Measurements from ENCODE around the gene RPGR. TPM values are rescaled to one million over a fixed set of nuclear protein-coding genes. Genes with fewer than 3 reads are reported as not detected.

RPGR gene
- total RNA-seq, 2 donors from 2014 or later: 27.8 to 34.7 TPM

GRCh38 chrX:38271154-38271716 lies 56.1 kb downstream of the RPGR start:
- H3K27me3 Mint-ChIP-seq: no peaks in the 10 kb centered on the region
- no peaks in the 10 kb centered on the region for H3K9me3 ChIP-seq (ENCODE audit: control insufficient read depth, low read length, poor library complexity, severe bottlenecking)
- H3K4me3 Mint-ChIP-seq: no peak overlapping the region
- ATAC-seq: no peak
- H3K4me1 Mint-ChIP-seq: peaks cover 3% of the 10 kb centered on the region
- H3K27ac Mint-ChIP-seq: no peak overlapping the region
- DNase-seq: no peak
- no peaks in the 10 kb centered on the region for H3K36me3 Mint-ChIP-seq (ENCODE audit: low read depth)

- H3K9me3 ChIP-seq (ENCODE audit: control insufficient read depth, low read length, poor library complexity, severe bottlenecking): no peaks in the 10 kb centered on the region
- Mint-ChIP-seq H3K36me3 (ENCODE audit: low read depth) (no peaks in the 10 kb centered on the region), H3K27me3 (no peaks in the 10 kb centered on the region), H3K4me1 (peaks cover 3% of the 10 kb centered on the region), H3K27ac (no peak overlapping the region), H3K4me3 (no peak overlapping the region)
- DNase-seq (no peak), ATAC-seq (no peak)
Observed at GRCh38 chrX:38268011-38268410, 59.3 kb downstream of the RPGR start.

GRCh38 chrX:38262715-38263620 lies 64.3 kb downstream of the RPGR start:
- no peak overlapping the region for H3K27ac Mint-ChIP-seq

GRCh38 chrX:38260231-38260630 lies 67.1 kb downstream of the RPGR start:
- H3K27me3 Mint-ChIP-seq: no peaks in the 10 kb centered on the region
- H3K9me3 ChIP-seq (ENCODE audit: control insufficient read depth, low read length, poor library complexity, severe bottlenecking): no peaks in the 10 kb centered on the region
- no peak overlapping the region for H3K27ac Mint-ChIP-seq
- ATAC-seq (no peak), DNase-seq (no peak)
- H3K4me3 Mint-ChIP-seq: no peak overlapping the region
- no peaks in the 10 kb centered on the region for H3K4me1 Mint-ChIP-seq
- H3K36me3 Mint-ChIP-seq (ENCODE audit: low read depth): no peaks in the 10 kb centered on the region

More at GRCh38 chrX:38262715-38263620, 64.3 kb downstream of the RPGR start:
- Mint-ChIP-seq H3K4me3 (no peak overlapping the region), H3K27me3 (no peaks in the 10 kb centered on the region), H3K4me1 (no peaks in the 10 kb centered on the region), H3K36me3 (ENCODE audit: low read depth) (no peaks in the 10 kb centered on the region)
- H3K9me3 ChIP-seq (ENCODE audit: control insufficient read depth, low read length, poor library complexity, severe bottlenecking): no peaks in the 10 kb centered on the region
- DNase-seq: no peak
- no peak for ATAC-seq

GRCh38 chrX:38256019-38256418 lies 71.3 kb downstream of the RPGR start:
- H3K36me3 Mint-ChIP-seq (ENCODE audit: low read depth): no peaks in the 10 kb centered on the region
- no peaks in the 10 kb centered on the region for H3K4me1 Mint-ChIP-seq
- no peaks in the 10 kb centered on the region for H3K9me3 ChIP-seq (ENCODE audit: control insufficient read depth, low read length, poor library complexity, severe bottlenecking)
- DNase-seq (no peak), ATAC-seq (no peak)
- H3K4me3 Mint-ChIP-seq: no peak overlapping the region
- H3K27ac Mint-ChIP-seq: no peak overlapping the region
- no peaks in the 10 kb centered on the region for H3K27me3 Mint-ChIP-seq

GRCh38 chrX:38249965-38250364 lies 77.3 kb downstream of the RPGR start:
- Mint-ChIP-seq H3K4me1 (peaks cover 2% of the 10 kb centered on the region), H3K27ac (no peak overlapping the region), H3K27me3 (no peaks in the 10 kb centered on the region), H3K4me3 (no peak overlapping the region), H3K36me3 (ENCODE audit: low read depth) (no peaks in the 10 kb centered on the region)
- DNase-seq (no peak), ATAC-seq (no peak)
- no peaks in the 10 kb centered on the region for H3K9me3 ChIP-seq (ENCODE audit: control insufficient read depth, low read length, poor library complexity, severe bottlenecking)

GRCh38 chrX:38247051-38247450 lies 80.3 kb downstream of the RPGR start:
- Mint-ChIP-seq H3K4me1 (peaks cover 2% of the 10 kb centered on the region), H3K36me3 (ENCODE audit: low read depth) (no peaks in the 10 kb centered on the region), H3K27me3 (no peaks in the 10 kb centered on the region), H3K4me3 (no peak overlapping the region), H3K27ac (no peak overlapping the region)
- ATAC-seq (no peak), DNase-seq (no peak)
- H3K9me3 ChIP-seq (ENCODE audit: control insufficient read depth, low read length, poor library complexity, severe bottlenecking): no peaks in the 10 kb centered on the region

GRCh38 chrX:38240541-38240940 lies 86.8 kb downstream of the RPGR start:
- Mint-ChIP-seq H3K36me3 (ENCODE audit: low read depth) (no peaks in the 10 kb centered on the region), H3K27me3 (peaks cover 6% of the 10 kb centered on the region), H3K4me3 (no peak overlapping the region), H3K27ac (no peak overlapping the region), H3K4me1 (no peaks in the 10 kb centered on the region)
- no peaks in the 10 kb centered on the region for H3K9me3 ChIP-seq (ENCODE audit: control insufficient read depth, low read length, poor library complexity, severe bottlenecking)
- ATAC-seq (no peak), DNase-seq (no peak)

GRCh38 chrX:38236901-38237615 lies 90.3 kb downstream of the RPGR start:
- H3K36me3 Mint-ChIP-seq (ENCODE audit: low read depth): no peaks in the 10 kb centered on the region
- H3K4me1 Mint-ChIP-seq: peaks cover 4% of the 10 kb centered on the region
- H3K4me3 Mint-ChIP-seq: no peak overlapping the region
- peaks cover 11% of the 10 kb centered on the region for H3K27me3 Mint-ChIP-seq
- no peak overlapping the region for H3K27ac Mint-ChIP-seq
- ATAC-seq: no peak
- H3K9me3 ChIP-seq (ENCODE audit: control insufficient read depth, low read length, poor library complexity, severe bottlenecking): no peaks in the 10 kb centered on the region
- DNase-seq: no peak

- H3K9me3 ChIP-seq (ENCODE audit: control insufficient read depth, low read length, poor library complexity, severe bottlenecking): no peaks in the 10 kb centered on the region
- Mint-ChIP-seq H3K36me3 (ENCODE audit: low read depth) (no peaks in the 10 kb centered on the region), H3K4me1 (peaks cover 4% of the 10 kb centered on the region), H3K27me3 (peaks cover 9% of the 10 kb centered on the region), H3K27ac (no peak overlapping the region), H3K4me3 (no peak overlapping the region)
- DNase-seq: no peak
- ATAC-seq: no peak
Observed at GRCh38 chrX:38233891-38234667, 93.2 kb downstream of the RPGR start.

- no peak for ATAC-seq
- H3K36me3 Mint-ChIP-seq (ENCODE audit: low read depth): no peaks in the 10 kb centered on the region
Observed at GRCh38 chrX:38232079-38232686, 95.1 kb downstream of the RPGR start.

GRCh38 chrX:38225093-38225492 lies 102.2 kb downstream of the RPGR start:
- no peak for ATAC-seq
- peaks cover 12% of the 10 kb centered on the region for H3K27me3 Mint-ChIP-seq

More at GRCh38 chrX:38232079-38232686, 95.1 kb downstream of the RPGR start:
- no peak overlapping the region for H3K4me3 Mint-ChIP-seq
- peaks cover 5% of the 10 kb centered on the region for H3K27me3 Mint-ChIP-seq
- H3K4me1 Mint-ChIP-seq: peaks cover 4% of the 10 kb centered on the region
- H3K9me3 ChIP-seq (ENCODE audit: control insufficient read depth, low read length, poor library complexity, severe bottlenecking): no peaks in the 10 kb centered on the region
- DNase-seq: no peak
- H3K27ac Mint-ChIP-seq: no peak overlapping the region

More at GRCh38 chrX:38225093-38225492, 102.2 kb downstream of the RPGR start:
- Mint-ChIP-seq H3K4me3 (no peak overlapping the region), H3K4me1 (no peaks in the 10 kb centered on the region), H3K27ac (no peak overlapping the region), H3K36me3 (ENCODE audit: low read depth) (no peaks in the 10 kb centered on the region)
- no peaks in the 10 kb centered on the region for H3K9me3 ChIP-seq (ENCODE audit: control insufficient read depth, low read length, poor library complexity, severe bottlenecking)
- DNase-seq: no peak
